NCI-H526 treated with DMSO at 0.1 percent for 48 hours (cell line): ENCODE results near the gene EPHX1.
"Not testable (repeated sequence)": the region's sequence is repeated elsewhere in the genome, so short reads cannot be mapped to it uniquely, and the experiment has no call there.

ENCODE experiments used
- DNase-seq: peaks from one replicate; lab custom pipeline; 2025; lab: John Stamatoyannopoulos, UW

Gene EPHX1

GRCh38 chr1:225777583-225778336, 32.2 kb upstream of the EPHX1 start, which contains the start of gene SRP9:
SRP9 (plus strand) TSS chr1:225777826; CDS start chr1:225777941, 115 bp downstream.
- peak; percentile 86 for DNase-seq

DNA sequence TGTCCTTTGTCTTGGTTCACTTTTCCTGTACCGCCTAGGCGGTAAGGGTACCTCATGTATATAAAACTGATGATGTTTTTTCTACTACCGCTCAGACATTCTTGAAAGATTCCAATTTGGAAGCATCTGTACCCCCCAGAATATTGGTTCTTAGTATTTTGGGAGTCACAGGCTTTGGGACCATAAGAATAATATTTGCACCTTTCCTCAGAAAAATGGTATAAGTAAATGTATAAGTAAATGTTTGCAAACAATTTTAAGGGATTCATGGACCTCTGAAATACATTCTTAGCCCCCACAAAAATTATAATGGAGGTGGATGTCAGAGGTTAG, 31.6 kb upstream of the EPHX1 start:
- DNase-seq, result no peak

GRCh38 chr1:225779165-225779564, 30.8 kb upstream of the EPHX1 start:
- not testable (repeated sequence) for DNase-seq

DNA sequence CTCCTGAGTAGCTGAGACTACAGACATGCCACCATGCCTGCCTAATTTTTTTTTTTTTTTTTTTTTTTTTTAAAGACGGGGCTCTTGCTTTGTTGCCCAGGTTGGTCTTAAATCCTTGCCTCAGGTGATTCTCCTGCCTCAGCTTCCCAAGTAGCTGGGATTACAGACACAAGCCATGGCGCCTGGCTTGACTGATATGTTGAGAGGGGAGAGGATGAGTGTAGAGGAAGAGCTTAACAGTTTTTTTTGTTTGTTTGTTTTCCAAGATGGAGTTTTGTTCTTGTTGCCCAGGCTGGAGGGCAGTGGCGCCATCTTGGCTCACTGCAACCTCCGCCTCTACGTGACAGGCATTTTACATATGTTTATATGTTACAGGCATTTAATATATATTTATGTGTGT, 29.8 kb upstream of the EPHX1 start:
- DNase-seq, result no peak

GRCh38 chr1:225780630-225781029, 29.3 kb upstream of the EPHX1 start:
- DNase-seq, result no peak

- not testable (repeated sequence) for DNase-seq
Observed at GRCh38 chr1:225789142-225789541, 20.8 kb upstream of the EPHX1 start.

- no peak for DNase-seq
Observed at GRCh38 chr1:225794954-225795353, 15.0 kb upstream of the EPHX1 start.

DNA sequence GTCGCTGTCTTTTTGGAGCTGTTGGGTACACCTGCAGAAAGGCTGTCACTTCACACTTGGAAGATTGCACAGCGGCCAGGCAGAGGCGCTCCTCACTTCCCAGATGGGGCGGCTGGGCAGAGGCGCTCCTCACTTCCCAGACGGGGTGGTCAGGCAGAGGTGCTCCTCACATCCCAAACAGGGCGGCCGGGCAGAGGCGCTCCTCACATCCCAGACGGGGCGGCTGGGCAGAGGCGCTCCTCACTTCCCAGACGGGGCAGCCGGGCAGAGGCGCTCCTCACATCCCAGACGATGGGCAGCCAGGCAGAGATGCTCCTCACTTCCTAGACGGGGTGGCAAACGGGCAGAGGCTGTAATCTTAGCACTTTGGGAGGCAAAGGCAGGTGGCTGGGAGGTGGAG, 13.8 kb upstream of the EPHX1 start:
- not testable (repeated sequence) for DNase-seq

GRCh38 chr1:225801146-225801545, 8.8 kb upstream of the EPHX1 start:
- DNase-seq, result not testable (repeated sequence)

GRCh38 chr1:225806249-225806648, 3.7 kb upstream of the EPHX1 start:
- no peak for DNase-seq

DNA sequence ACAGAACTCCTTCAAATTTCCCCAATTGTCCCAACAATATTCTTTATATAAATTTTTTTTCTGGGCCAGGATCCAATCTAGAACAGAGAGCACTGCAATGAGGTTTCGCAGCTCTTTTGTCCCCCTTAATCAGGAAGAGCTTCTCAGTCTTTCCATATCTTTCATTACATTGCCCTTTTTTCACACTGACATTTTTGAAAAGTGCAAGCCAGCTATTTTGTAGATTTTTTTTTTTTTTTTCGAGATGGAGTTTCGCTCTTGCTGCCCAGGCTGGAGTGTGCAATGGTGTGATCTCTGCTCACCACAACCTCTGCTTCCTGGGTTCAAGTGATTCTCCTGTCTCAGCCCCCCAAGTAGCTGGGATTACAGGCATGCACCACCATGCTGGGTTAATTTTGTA, 3.2 kb upstream of the EPHX1 start:
- not testable (repeated sequence) for DNase-seq

DNA sequence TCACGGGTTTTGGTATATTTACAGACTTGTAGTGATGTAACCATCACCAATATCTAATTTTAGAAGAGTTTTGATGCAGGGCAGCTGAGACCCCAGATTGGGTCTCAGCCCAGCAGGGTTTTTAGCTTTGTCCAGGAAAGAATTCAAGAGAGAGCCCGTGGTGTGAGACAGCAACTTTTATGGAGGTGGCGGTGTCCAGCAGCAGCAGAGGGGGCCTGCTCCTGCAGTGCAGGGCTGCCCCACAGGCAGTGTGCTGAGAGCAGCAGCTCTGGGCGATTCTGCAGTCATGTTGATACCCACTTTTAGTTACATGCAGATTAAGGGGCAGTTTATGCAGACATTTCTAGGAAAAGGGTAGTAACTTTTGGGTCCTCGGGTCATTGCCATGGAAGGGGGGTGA, 1.8 kb upstream of the EPHX1 start:
- no peak for DNase-seq

DNA sequence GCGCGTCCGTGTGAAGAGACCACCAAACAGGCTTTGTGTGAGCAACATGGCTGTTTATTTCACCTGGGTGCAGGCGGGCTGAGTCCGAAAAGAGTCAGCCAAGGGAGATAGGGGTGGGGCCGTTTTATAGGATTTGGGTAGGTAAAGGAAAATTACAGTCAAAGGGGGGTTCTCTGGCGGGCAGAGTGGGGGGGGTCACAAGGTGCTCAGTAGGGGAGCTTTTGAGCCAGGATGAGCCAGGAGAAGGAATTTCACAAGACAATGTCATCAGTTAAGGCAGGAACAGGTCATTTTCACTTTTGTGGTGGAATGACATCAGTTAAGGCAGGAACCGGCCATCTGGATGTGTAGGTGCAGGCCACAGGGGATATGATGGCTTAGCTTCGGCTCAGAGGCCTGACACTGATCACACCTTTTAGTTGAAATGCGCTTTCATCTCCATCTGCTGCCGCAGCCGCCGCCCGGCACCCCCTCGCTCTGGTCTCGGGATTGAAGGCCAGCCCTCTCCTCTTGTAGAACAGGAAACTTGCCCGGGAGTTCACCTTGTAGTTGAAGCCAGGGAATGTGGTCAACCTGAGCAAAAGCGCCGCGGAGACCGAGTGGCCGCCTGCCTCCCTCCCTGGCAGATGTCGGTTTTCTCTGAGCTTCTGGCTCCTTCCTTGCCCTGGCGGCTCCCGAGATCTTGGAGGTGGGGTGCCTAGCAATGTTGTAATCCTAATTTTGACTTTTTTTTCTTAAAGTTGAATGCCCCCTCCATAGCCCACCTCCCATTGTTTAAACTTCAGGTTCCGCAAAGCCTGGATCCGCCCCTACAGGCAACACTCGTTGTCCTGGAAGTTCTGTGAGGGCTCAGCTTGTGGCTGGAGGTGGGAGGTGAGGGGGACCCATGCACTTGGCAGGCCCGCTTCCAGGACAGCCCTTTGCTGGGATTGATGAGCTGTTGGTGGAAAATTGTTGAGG, 935 bp downstream of the EPHX1 start:
- not testable (repeated sequence) for DNase-seq

DNA sequence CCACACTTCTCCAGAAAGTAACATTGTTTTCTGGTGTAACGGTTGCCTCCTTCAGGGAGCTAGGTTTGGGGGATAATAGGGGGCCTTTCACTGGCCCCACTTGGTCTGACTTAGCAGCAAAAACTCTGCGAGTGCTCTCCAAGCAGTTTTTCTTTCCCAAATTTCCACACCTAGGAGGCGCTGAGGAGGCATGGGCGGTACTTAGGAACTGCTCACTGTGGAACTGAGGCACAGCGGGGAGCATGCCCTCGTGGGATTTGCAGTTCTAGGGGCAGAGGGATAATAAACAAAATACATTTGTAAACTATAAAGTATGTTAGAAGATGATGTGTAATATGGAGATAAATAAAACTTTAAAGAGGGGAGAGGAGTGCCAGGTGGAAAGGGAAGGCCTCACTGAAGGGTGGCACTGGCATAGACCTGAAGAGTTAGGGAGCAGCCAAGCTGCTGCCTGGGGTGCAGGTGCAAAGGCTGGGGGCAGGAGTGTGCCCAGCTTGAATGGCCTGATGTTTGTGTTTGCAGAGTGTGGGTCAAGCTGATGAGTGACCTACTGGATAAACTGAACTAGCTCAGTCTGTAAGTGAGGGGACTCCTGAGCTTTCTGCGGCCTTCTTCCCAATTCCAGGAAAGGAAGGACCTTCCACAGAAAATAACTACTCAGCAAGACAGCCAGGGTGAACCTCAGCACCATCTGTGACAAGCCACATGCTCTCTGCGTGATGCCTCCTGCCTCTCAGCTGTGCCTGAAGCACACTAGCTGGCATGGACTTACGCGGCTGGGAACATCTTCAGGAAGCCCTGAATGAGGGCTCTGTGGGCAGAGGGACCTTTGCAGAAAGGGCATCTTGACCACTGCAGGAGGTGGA, 1.9 kb downstream of the EPHX1 start:
- DNase-seq, result no peak

DNA sequence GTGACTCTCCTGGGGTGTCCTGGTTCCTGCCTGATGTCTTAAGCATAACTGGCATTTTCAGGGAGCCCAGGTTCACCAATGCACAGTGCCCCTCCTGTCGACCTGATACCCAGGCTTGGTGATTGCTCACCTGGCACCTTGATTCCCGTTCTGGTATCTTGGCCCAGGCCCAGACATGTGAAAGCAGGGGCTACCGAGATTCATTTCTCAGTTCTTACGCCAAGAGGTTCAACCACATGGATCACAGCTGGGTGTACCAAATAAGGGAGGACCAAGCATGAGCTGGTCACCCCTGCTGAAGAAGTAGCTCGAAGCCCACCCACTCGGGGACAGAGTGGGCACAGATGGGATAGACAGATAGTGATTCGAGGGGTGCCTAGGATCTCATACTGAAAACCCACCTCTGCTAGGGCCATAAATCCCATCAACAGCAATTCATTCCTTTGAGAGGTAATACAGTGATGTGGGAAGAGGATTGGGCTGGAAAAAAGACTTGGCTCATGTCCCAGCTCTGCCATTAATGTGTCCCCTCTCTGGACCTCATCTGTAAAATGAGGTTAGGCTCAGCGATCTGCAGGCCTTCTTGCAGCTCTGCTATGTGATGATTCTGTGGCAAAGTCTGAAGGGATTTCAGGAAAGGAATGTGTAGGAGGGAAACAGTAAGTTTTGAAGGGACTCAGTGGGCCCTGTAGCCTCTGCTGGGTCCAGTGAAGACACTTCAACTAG, 2.7 kb downstream of the EPHX1 start:
- DNase-seq, result no peak

- DNase-seq, result no peak
Observed at GRCh38 chr1:225813214-225813964, 3.5 kb downstream of the EPHX1 start.

DNA sequence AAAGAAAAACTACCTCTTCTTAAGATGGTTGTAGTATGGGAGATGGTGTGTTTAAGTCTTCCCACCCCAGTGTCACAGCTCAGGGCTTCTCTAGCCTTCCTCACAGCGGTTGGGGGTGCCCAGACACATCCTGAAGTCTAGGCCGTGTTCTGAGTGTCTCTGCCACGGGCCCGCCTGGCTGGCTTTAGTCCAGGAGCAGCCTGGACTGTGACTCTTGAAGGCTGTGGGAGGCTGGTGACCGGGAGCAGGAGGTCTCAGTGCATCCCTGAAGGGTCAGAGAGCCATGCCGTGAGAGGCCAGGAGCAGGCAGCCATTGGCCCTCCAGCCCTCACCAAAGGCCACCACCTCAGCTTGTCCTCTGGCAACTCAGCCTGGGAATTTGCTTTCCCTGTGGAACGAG, 4.5 kb downstream of the EPHX1 start:
- no peak for DNase-seq

- DNase-seq, result not testable (repeated sequence)
Observed at GRCh38 chr1:225815090-225815489, 5.2 kb downstream of the EPHX1 start.

DNA sequence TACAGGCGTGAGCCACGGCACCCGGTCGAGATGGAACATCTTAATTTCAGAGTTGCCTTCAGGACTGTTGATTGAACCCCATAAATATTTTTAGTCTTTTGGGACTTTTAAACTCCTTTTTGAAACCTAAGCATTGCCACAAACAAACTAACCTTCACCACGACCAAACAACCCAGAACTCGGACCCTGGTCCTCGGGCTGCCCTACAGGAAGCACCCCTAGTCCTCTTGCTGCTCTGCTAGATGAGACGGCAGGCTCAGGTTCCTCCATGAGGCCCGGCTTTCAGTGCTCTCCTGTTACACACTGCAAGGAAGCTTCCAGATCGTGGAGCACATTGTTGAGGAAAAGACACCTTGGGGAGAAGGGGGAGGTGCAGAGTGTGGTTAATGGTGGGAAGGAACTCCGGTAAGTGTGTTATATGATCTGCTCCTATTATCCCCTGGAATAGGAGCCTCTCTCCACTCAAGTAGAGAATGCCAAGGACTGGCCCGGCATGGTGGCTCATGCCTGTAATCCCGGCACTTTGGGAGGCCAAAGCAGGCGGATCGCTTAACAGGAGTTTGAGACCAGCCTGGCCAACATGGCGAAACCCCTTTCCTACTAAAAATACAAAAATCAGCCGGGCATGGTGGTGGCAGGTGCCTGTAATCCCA, 5.7 kb downstream of the EPHX1 start:
- DNase-seq, result no peak
